H1 (cell line): ENCODE data around the gene HSFX4. TPM values are rescaled to one million over a fixed set of nuclear protein-coding genes. Genes with fewer than 3 reads are reported as not detected.
"Not testable (repeated sequence)": the region's sequence is repeated elsewhere in the genome, so short reads cannot be mapped to it uniquely, and the experiment has no call there.

Experiments
- CTCF ChIA-PET: fragments of 300-600 bp; sonication (Branson Sonifier 250); formaldehyde crosslinking; loops from one replicate; lab custom pipeline; 2021; ENCODE audit not compliant: partially characterized antibody; lab: Charles Lee
- POLR2A ChIA-PET: fragments of 300-600 bp; sonication (Branson Sonifier 250); formaldehyde crosslinking; loops from one replicate; lab custom pipeline; 2021; ENCODE audit warnings: inconsistent platforms; ENCODE audit not compliant: partially characterized antibody; lab: Charles Lee
- DNase-seq, 2 experiments: peaks; one replicate each; pipeline versions ENCODE4 v3.0.0 to v3.0.0-alpha.2; 2010 to 2022; ENCODE audit warnings: low spot score in 2 of 2, low read depth in 1 of 2, mixed read lengths in 1 of 2
- FAIRE-seq: peaks from 2 replicates; lab custom pipeline; 2011; peaks lifted over from hg19 to GRCh38; lab: Jason Lieb, UNC
- H2AFZ ChIP-seq: 2 replicates; pipeline ENCODE4 v1.8.1; 2012; ENCODE audit warnings: low read length, inconsistent platforms
- H2AK5ac ChIP-seq: 2 replicates; pipeline ENCODE4 v1.6.1; 2013; ENCODE audit warnings: low read depth, low read length
- H2BK120ac ChIP-seq: replicated peaks from 2 replicates; pipeline ENCODE3; 2013; ENCODE audit warnings: low read depth, low read length, inconsistent platforms
- H2BK12ac ChIP-seq: 2 replicates; pipeline ENCODE4 v1.6.1; 2013; ENCODE audit warnings: low read depth, low read length
- H2BK15ac ChIP-seq: 2 replicates; pipeline ENCODE4 v1.6.1; 2013; ENCODE audit warnings: low read length
- H2BK20ac ChIP-seq: 2 replicates; pipeline ENCODE4 v1.6.1; 2013; ENCODE audit warnings: low read length
- H2BK5ac ChIP-seq: 2 replicates; pipeline ENCODE4 v1.6.1; 2013; ENCODE audit warnings: low read depth, low read length
- H3K14ac ChIP-seq: 2 replicates; pipeline ENCODE4 v1.6.1; 2013; ENCODE audit warnings: inconsistent platforms; ENCODE audit not compliant: insufficient read length
- H3K18ac ChIP-seq: 2 replicates; pipeline ENCODE4 v1.6.1; 2013; ENCODE audit warnings: low read length; ENCODE audit errors: extremely low read depth
- H3K23ac ChIP-seq: 2 replicates; pipeline ENCODE4 v1.6.1; 2013; ENCODE audit warnings: inconsistent platforms; ENCODE audit not compliant: insufficient read length
- H3K23me2 ChIP-seq: 2 replicates; pipeline ENCODE4 v1.6.1; 2013; ENCODE audit warnings: low read depth, low read length
- H3K27ac ChIP-seq: 2 replicates; pipeline ENCODE4 v1.6.1; 2011; ENCODE audit warnings: low read depth, low read length, inconsistent platforms
- H3K27me3 ChIP-seq, 4 experiments: replicated peaks in 1 of 4; 1 replicate in 1 of 4; 2 replicates in 3 of 4; pipeline versions ENCODE4 v1.6.1 to v1.8.1; 2011 to 2013; ENCODE audit warnings: low read length in 3 of 4, mild to moderate bottlenecking in 3 of 4, inconsistent platforms in 2 of 4, mixed read lengths in 2 of 4, moderate library complexity in 1 of 4; ENCODE audit not compliant: control insufficient read depth in 3 of 4, insufficient read depth in 3 of 4; ENCODE audit errors: extremely low read depth in 1 of 4
- H3K36me3 ChIP-seq, 4 experiments: 2 replicates each; pipeline versions ENCODE4 v1.6.1 to v1.8.1; 2011 to 2013; ENCODE audit warnings: mild to moderate bottlenecking in 4 of 4, low read length in 3 of 4, moderate library complexity in 2 of 4, control low read depth in 1 of 4, inconsistent platforms in 1 of 4; ENCODE audit not compliant: insufficient read depth in 4 of 4, control insufficient read depth in 2 of 4
- H3K4ac ChIP-seq: replicated peaks from 2 replicates; pipeline ENCODE3; 2013; ENCODE audit warnings: low read length, low read depth, mixed read lengths, inconsistent platforms; ENCODE audit not compliant: insufficient read length
- H3K4me1 ChIP-seq, 4 experiments: replicated peaks in 1 of 4; 1 replicate in 1 of 4; 2 replicates in 3 of 4; pipeline versions ENCODE4 v1.6.1 to v1.8.1; 2011 to 2013; ENCODE audit warnings: low read length in 3 of 4, inconsistent platforms in 2 of 4, mixed read lengths in 1 of 4; ENCODE audit not compliant: insufficient read depth in 4 of 4, control insufficient read depth in 3 of 4
- H3K4me2 ChIP-seq, 2 experiments: 2 replicates each; pipeline versions ENCODE4 v1.6.1 to v1.8.1; 2011 to 2013; ENCODE audit warnings: low read depth in 2 of 2, low read length in 2 of 2, control low read depth in 1 of 2, inconsistent platforms in 1 of 2, mild to moderate bottlenecking in 1 of 2; ENCODE audit not compliant: insufficient read depth in 1 of 2
- H3K4me3 ChIP-seq, 4 experiments: fragments of 200-600, 300-600 bp in 1 of 4; sonication (generic), shearing (Covaris generic), sonication (Bioruptor Twin) in 1 of 4; 2 replicates each; pipeline versions ENCODE4 v1.5.1 to v1.8.1; 2011 to 2016; ENCODE audit warnings: low read length in 4 of 4, low read depth in 3 of 4, control low read depth in 2 of 4, inconsistent platforms in 2 of 4, mild to moderate bottlenecking in 2 of 4, mixed read lengths in 1 of 4, moderate library complexity in 1 of 4; ENCODE audit not compliant: insufficient read depth in 2 of 4; ENCODE audit errors: extremely low read depth in 1 of 4
- H3K56ac ChIP-seq: replicated peaks from 2 replicates; pipeline ENCODE3; 2013; ENCODE audit warnings: low read depth, mild to moderate bottlenecking, mixed read lengths, low read length, inconsistent platforms; ENCODE audit not compliant: insufficient read length
- H3K79me1 ChIP-seq: 2 replicates; pipeline ENCODE4 v1.6.1; 2013; ENCODE audit warnings: low read depth, low read length, control low read depth
- H3K79me2 ChIP-seq, 2 experiments: 2 replicates each; pipeline versions ENCODE4 v1.6.1 to v1.8.1; 2012 to 2013; ENCODE audit warnings: low read length in 2 of 2, mild to moderate bottlenecking in 2 of 2, inconsistent platforms in 1 of 2; ENCODE audit not compliant: insufficient read depth in 2 of 2, control insufficient read depth in 1 of 2
- H3K9ac ChIP-seq, 4 experiments: replicated peaks in 1 of 4; 1 replicate in 1 of 4; 2 replicates in 3 of 4; pipeline versions ENCODE4 v1.6.1 to v1.8.1; 2011 to 2013; ENCODE audit warnings: low read depth in 3 of 4, low read length in 3 of 4, control low read depth in 2 of 4, mild to moderate bottlenecking in 2 of 4, moderate library complexity in 2 of 4, inconsistent platforms in 1 of 4; ENCODE audit errors: extremely low read depth in 1 of 4
- H3K9me3 ChIP-seq, 2 experiments: 2 replicates each; pipeline versions ENCODE4 v1.6.1 to v1.8.1; 2012 to 2013; ENCODE audit warnings: mild to moderate bottlenecking in 2 of 2, moderate library complexity in 2 of 2, control low read depth in 1 of 2, inconsistent platforms in 1 of 2, low read depth in 1 of 2, low read length in 1 of 2, mixed read lengths in 1 of 2; ENCODE audit not compliant: insufficient read depth in 2 of 2
- H4K20me1 ChIP-seq, 2 experiments: replicated peaks in 1 of 2; 2 replicates each; pipeline versions ENCODE3 to v1.8.1; 2011 to 2013; ENCODE audit warnings: inconsistent platforms in 2 of 2, low read length in 2 of 2, mild to moderate bottlenecking in 1 of 2; ENCODE audit not compliant: insufficient read depth in 2 of 2, control insufficient read depth in 1 of 2
- H4K5ac ChIP-seq: 2 replicates; pipeline ENCODE4 v1.6.1; 2013; ENCODE audit warnings: low read length, low read depth, mixed read lengths, inconsistent platforms; ENCODE audit not compliant: insufficient read length
- H4K8ac ChIP-seq: 2 replicates; pipeline ENCODE4 v1.8.0; 2013; ENCODE audit warnings: mild to moderate bottlenecking, moderate library complexity, low read length, inconsistent platforms; ENCODE audit not compliant: insufficient read depth; ENCODE audit errors: extremely low read depth
- H4K91ac ChIP-seq: replicated peaks from 2 replicates; pipeline ENCODE3; 2013; ENCODE audit warnings: low read length, mixed read lengths, inconsistent platforms; ENCODE audit not compliant: insufficient read length
- WGBS, 2 experiments: shearing (Covaris generic) in 1 of 2; methylation state at CpG; one replicate each; pipeline versions ENCODE4 v1.1.6 to v1.1.7; 2013 to 2015; ENCODE audit warnings: low lambda C conversion rate in 2 of 2, mixed read lengths in 2 of 2, inconsistent platforms in 1 of 2, low coverage in 1 of 2, missing lambda C conversion rate in 1 of 2; ENCODE audit not compliant: insufficient replicate concordance in 2 of 2, insufficient coverage in 1 of 2, insufficient read length in 1 of 2; ENCODE audit errors: extremely low coverage in 1 of 2, missing lambda C conversion rate in 1 of 2; 5-methylcytosine and 5-hydroxymethylcytosine counted together
- polyA plus RNA-seq, 7 experiments: library from polyadenylated mRNA; depleted of rRNA in 3 of 7; stranded (reverse) in 5 of 7; unstranded in 2 of 7; fragments of >200 nt in 5 of 7; fragments of 200-250 nt in 2 of 7; gene quantifications; 1 replicate in 5 of 7; 2 replicates in 1 of 7; 4 replicates in 1 of 7; pipeline versions ENCODE4 v1.2.1 to v1.2.3, GENCODE V29; 2011 to 2013; ENCODE audit warnings: missing spikeins in 2 of 7, mixed read lengths in 2 of 7
- total RNA-seq: library from RNA; stranded (reverse); fragmentation: NEBNext Ultra II Directional; extraction: Animal tissue kit (Norgen Biotek cat#: 25700); gene quantifications from 2 replicates; pipeline ENCODE4 v1.2.1, GENCODE V29; 2021

Gene HSFX4
- total and polyA plus RNA-seq, 2 of the 8 experiments (the other 6 are each of a cell fraction or from before 2014, with no cell fraction given): not detected

DNA sequence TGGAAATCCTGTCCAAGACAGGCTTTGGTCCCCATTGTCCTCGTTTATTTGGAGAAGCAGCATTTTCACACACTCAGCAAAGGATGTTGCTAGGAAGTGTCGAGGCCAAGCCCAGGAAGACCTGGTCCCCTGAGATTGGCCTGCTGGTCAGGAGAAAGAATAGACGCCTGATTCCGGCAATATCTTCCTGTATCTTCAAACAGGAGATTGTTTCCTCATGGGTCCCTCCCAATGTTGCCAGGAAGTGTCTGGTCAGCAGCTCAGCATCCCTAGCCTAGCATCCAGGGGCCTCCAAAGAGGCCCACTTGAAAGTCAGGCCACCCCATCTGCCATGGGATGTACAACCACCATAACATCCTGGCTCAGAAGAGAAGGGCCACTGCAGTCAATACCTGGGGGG is 2.0 kb downstream of the HSFX4 start:
- H3K27ac ChIP-seq, H3K79me2 ChIP-seq, H3K4ac ChIP-seq, H4K91ac ChIP-seq, H3K9ac ChIP-seq, H3K18ac ChIP-seq, H2BK12ac ChIP-seq, H3K4me2 ChIP-seq, POLR2A ChIA-PET, H3K14ac ChIP-seq, H4K8ac ChIP-seq, H3K36me3 ChIP-seq, H3K23ac ChIP-seq, H2BK5ac ChIP-seq, H3K4me1 ChIP-seq, H2BK15ac ChIP-seq, H2AK5ac ChIP-seq, CTCF ChIA-PET, H3K79me1 ChIP-seq, H3K27me3 ChIP-seq, H3K56ac ChIP-seq, DNase-seq, H4K20me1 ChIP-seq, H2AFZ ChIP-seq, H3K23me2 ChIP-seq, H4K5ac ChIP-seq, H3K9me3 ChIP-seq, H2BK20ac ChIP-seq, H3K4me3 ChIP-seq, H2BK120ac ChIP-seq: not testable (repeated sequence)
- WGBS, 2 experiments: no CpG with 5 or more reads among the region's 4 CpGs
- FAIRE-seq: peak; percentile 98

DNA sequence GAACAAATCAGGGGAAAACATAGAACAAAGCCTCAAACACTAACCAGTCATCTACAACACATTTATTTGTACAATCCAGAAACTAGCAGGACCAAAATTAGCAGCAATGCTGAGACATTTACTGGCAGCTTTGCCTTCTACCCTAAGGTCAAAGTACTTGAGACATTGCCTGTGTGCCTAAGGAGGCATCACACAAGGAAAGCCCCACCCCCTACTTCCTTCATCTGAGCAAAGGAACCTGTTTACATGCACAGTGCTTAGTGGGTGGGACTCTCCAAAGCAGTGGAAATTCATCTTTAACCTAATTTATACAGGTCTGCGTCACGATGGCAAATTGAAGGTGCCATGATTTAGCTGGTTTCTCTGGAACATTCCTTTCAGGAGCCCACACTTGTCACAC is 2.8 kb downstream of the HSFX4 start:
- H4K8ac ChIP-seq, H3K4me3 ChIP-seq, H3K23me2 ChIP-seq, H3K56ac ChIP-seq, H3K4me1 ChIP-seq, H3K79me1 ChIP-seq, H3K18ac ChIP-seq, CTCF ChIA-PET, H2BK12ac ChIP-seq, H2BK5ac ChIP-seq, H2BK120ac ChIP-seq, H3K9me3 ChIP-seq, H2BK20ac ChIP-seq, H4K5ac ChIP-seq, H2BK15ac ChIP-seq, H3K27ac ChIP-seq, H2AK5ac ChIP-seq, H3K79me2 ChIP-seq, FAIRE-seq, H4K20me1 ChIP-seq, H2AFZ ChIP-seq, H3K4me2 ChIP-seq, DNase-seq, H3K27me3 ChIP-seq, H3K36me3 ChIP-seq, H4K91ac ChIP-seq, H3K4ac ChIP-seq, H3K23ac ChIP-seq, POLR2A ChIA-PET, H3K14ac ChIP-seq, H3K9ac ChIP-seq: not testable (repeated sequence)
- WGBS, 2 experiments: 100% methylated on average over 2 of the region's 2 CpGs; no CpG with 5 or more reads in 1 of the 2 experiments
